Effector memory CD4-positive, alpha-beta T cell (primary cell): ENCODE results near the gene TMC8.

ENCODE experiments used
- DNase-seq, 3 donors: peaks; one replicate each; pipeline ENCODE4 v3.0.0-alpha.2; 2020
- H3K27ac ChIP-seq: 2 replicates; pipeline ENCODE4 v1.7.0; 2013; ENCODE audit warnings: mild to moderate bottlenecking, low read length, moderate library complexity; ENCODE audit not compliant: insufficient read depth, poor library complexity, severe bottlenecking
- H3K27me3 ChIP-seq: replicated peaks from 2 replicates; pipeline ENCODE4 v1.7.0; 2013; ENCODE audit warnings: mild to moderate bottlenecking, low read length; ENCODE audit not compliant: insufficient read depth, control insufficient read depth, poor library complexity, severe bottlenecking
- H3K36me3 ChIP-seq: 2 replicates; pipeline ENCODE4 v1.7.0; 2013; ENCODE audit warnings: mild to moderate bottlenecking, low read length, moderate library complexity; ENCODE audit not compliant: control insufficient read depth, insufficient read depth
- H3K4me1 ChIP-seq: 2 replicates; pipeline ENCODE4 v1.7.0; 2013; ENCODE audit warnings: low read length, mild to moderate bottlenecking; ENCODE audit not compliant: control insufficient read depth, insufficient read depth, poor library complexity, severe bottlenecking
- H3K4me3 ChIP-seq: 2 replicates; pipeline ENCODE4 v1.7.0; 2013; ENCODE audit warnings: low read length, low read depth, mild to moderate bottlenecking; ENCODE audit not compliant: insufficient read depth, poor library complexity, severe bottlenecking
- H3K9me3 ChIP-seq: 2 replicates; pipeline ENCODE4 v1.7.0; 2013; ENCODE audit warnings: mild to moderate bottlenecking, low read length, moderate library complexity; ENCODE audit not compliant: control insufficient read depth

TMC8 gene

GRCh38 chr17:78143214-78144146 is 12.9 kb downstream of the TMC8 start:
- no peak for DNase-seq
- no peak overlapping the region for H3K4me3 ChIP-seq
- peaks cover 22% of the 10 kb centered on the region for H3K4me1 ChIP-seq
- no peak overlapping the region for H3K27ac ChIP-seq
- no peaks in the 10 kb centered on the region for H3K27me3 ChIP-seq
- no peaks in the 10 kb centered on the region for H3K9me3 ChIP-seq
- peaks cover 22% of the 10 kb centered on the region for H3K36me3 ChIP-seq

GRCh38 chr17:78144147-78144719 is 13.7 kb downstream of the TMC8 start:
- Histone ChIP-seq H3K4me3 (no peak overlapping the region), H3K27ac (no peak overlapping the region), H3K4me1 (peaks cover 18% of the 10 kb centered on the region), H3K36me3 (peaks cover 20% of the 10 kb centered on the region), H3K9me3 (no peaks in the 10 kb centered on the region), H3K27me3 (no peaks in the 10 kb centered on the region)
- DNase-seq, result no peak

- no peak overlapping the region for H3K4me3 ChIP-seq
- no peak overlapping the region for H3K27ac ChIP-seq
- DNase-seq, result no peak
- H3K36me3 ChIP-seq, result peaks cover 20% of the 10 kb centered on the region
- H3K4me1 ChIP-seq, result peaks cover 13% of the 10 kb centered on the region
- no peaks in the 10 kb centered on the region for H3K9me3 ChIP-seq
- H3K27me3 ChIP-seq, result no peaks in the 10 kb centered on the region
Observed at GRCh38 chr17:78144736-78145641, 14.4 kb downstream of the TMC8 start.

- no peaks in the 10 kb centered on the region for H3K9me3 ChIP-seq
- H3K36me3 ChIP-seq, result peaks cover 12% of the 10 kb centered on the region
- no peaks in the 10 kb centered on the region for H3K27me3 ChIP-seq
- H3K4me3 ChIP-seq, result no peak overlapping the region
- H3K27ac ChIP-seq, result no peak overlapping the region
- DNase-seq, result no peak
- H3K4me1 ChIP-seq, result no peaks in the 10 kb centered on the region
Observed at GRCh38 chr17:78146471-78146869, 15.9 kb downstream of the TMC8 start.

GRCh38 chr17:78146881-78147280 is 16.3 kb downstream of the TMC8 start:
- H3K4me3 ChIP-seq, result no peak overlapping the region
- H3K9me3 ChIP-seq, result no peaks in the 10 kb centered on the region
- H3K27me3 ChIP-seq, result no peaks in the 10 kb centered on the region
- H3K36me3 ChIP-seq, result peaks cover 8% of the 10 kb centered on the region
- no peak for DNase-seq
- H3K27ac ChIP-seq, result no peak overlapping the region
- H3K4me1 ChIP-seq, result no peaks in the 10 kb centered on the region

GRCh38 chr17:78147315-78147998 is 16.9 kb downstream of the TMC8 start:
- DNase-seq, result no peak
- peaks cover 2% of the 10 kb centered on the region for H3K36me3 ChIP-seq
- no peaks in the 10 kb centered on the region for H3K27me3 ChIP-seq
- H3K27ac ChIP-seq, result no peak overlapping the region
- no peaks in the 10 kb centered on the region for H3K9me3 ChIP-seq
- no peaks in the 10 kb centered on the region for H3K4me1 ChIP-seq
- H3K4me3 ChIP-seq, result no peak overlapping the region

- no peak overlapping the region for H3K4me3 ChIP-seq
- H3K4me1 ChIP-seq, result no peaks in the 10 kb centered on the region
Observed at GRCh38 chr17:78148286-78149016, 17.9 kb downstream of the TMC8 start.

GRCh38 chr17:78151514-78152008 is 21.0 kb downstream of the TMC8 start:
- no peaks in the 10 kb centered on the region for H3K4me1 ChIP-seq
- H3K27ac ChIP-seq, result no peak overlapping the region
- DNase-seq, result no peak

More at GRCh38 chr17:78148286-78149016, 17.9 kb downstream of the TMC8 start:
- Histone ChIP-seq H3K36me3 (no peaks in the 10 kb centered on the region), H3K9me3 (no peaks in the 10 kb centered on the region), H3K27ac (no peak overlapping the region), H3K27me3 (no peaks in the 10 kb centered on the region)
- no peak for DNase-seq

More at GRCh38 chr17:78151514-78152008, 21.0 kb downstream of the TMC8 start:
- H3K27me3 ChIP-seq, result no peaks in the 10 kb centered on the region
- no peaks in the 10 kb centered on the region for H3K36me3 ChIP-seq
- no peaks in the 10 kb centered on the region for H3K9me3 ChIP-seq
- no peak overlapping the region for H3K4me3 ChIP-seq
